HCT116 (cell line): ENCODE results near the gene DLG2.

Experiments
- CBX3 ChIP-seq: IDR thresholded peaks from 2 replicates; pipeline ENCODE4 v1.6.1; 2012; ENCODE audit warnings: low read depth
- CEBPB ChIP-seq: IDR thresholded peaks from 2 replicates; pipeline ENCODE4 v1.6.1; 2012; ENCODE audit warnings: low read depth
- CTCF ChIP-seq, 3 experiments: fragments of 200-600 bp in 1 of 3; sonication (generic) in 1 of 3; IDR thresholded peaks in 2 of 3; conservative IDR thresholded peaks in 1 of 3; 2 replicates each; pipeline ENCODE4 v1.5.1; 2012 to 2017; ENCODE audit warnings: low read depth in 2 of 3, low read length in 2 of 3, antibody characterized with exemption in 1 of 3, borderline replicate concordance in 1 of 3, control low read depth in 1 of 3, mild to moderate bottlenecking in 1 of 3, mixed read lengths in 1 of 3, mixed run types in 1 of 3, moderate library complexity in 1 of 3; ENCODE audit not compliant: insufficient read depth in 1 of 3
- ELF1 ChIP-seq: IDR thresholded peaks from 2 replicates; pipeline ENCODE4 v1.6.1; 2012; ENCODE audit warnings: low read depth, borderline replicate concordance
- EZH2 ChIP-seq: fragments of 200-600 bp; sonication (generic); IDR thresholded peaks from 2 replicates; pipeline ENCODE4 v1.6.1; 2017; ENCODE audit warnings: antibody characterized with exemption, mixed run types
- EZH2phosphoT487 ChIP-seq: fragments of 200-600 bp; IDR thresholded peaks from 2 replicates; pipeline ENCODE4 v1.6.1; 2018; ENCODE audit warnings: antibody characterized with exemption, borderline replicate concordance
- POLR2A ChIP-seq: IDR thresholded peaks from 2 replicates; pipeline ENCODE4 v1.7.0; 2011; ENCODE audit warnings: borderline replicate concordance; ENCODE audit not compliant: insufficient read depth, insufficient read length; ENCODE audit errors: extremely low read depth
- POLR2AphosphoS5 ChIP-seq: IDR thresholded peaks from 2 replicates; pipeline ENCODE4 v1.6.1; 2011; ENCODE audit warnings: mild to moderate bottlenecking, low read depth, low read length, moderate library complexity
- RAD21 ChIP-seq: IDR thresholded peaks from 2 replicates; pipeline ENCODE4 v1.6.1; 2012; ENCODE audit warnings: low read depth, mild to moderate bottlenecking
- REST ChIP-seq: IDR thresholded peaks from 2 replicates; pipeline ENCODE4 v1.6.1; 2012; ENCODE audit warnings: low read depth
- SRF ChIP-seq: IDR thresholded peaks from 2 replicates; pipeline ENCODE4 v1.6.1; 2012; ENCODE audit warnings: low read depth
- YY1 ChIP-seq: IDR thresholded peaks from 2 replicates; pipeline ENCODE4 v1.6.1; 2011; ENCODE audit warnings: low read length, low read depth, moderate library complexity, mild to moderate bottlenecking; ENCODE audit not compliant: insufficient replicate concordance; ENCODE audit errors: extremely low read depth
- ZFX ChIP-seq: fragments of 450-650 bp; IDR thresholded peaks from 2 replicates; pipeline ENCODE4 v1.6.1; 2017
- ZNF274 ChIP-seq: fragments of 200-500 bp; sonication (Bioruptor generic); IDR thresholded peaks from 2 replicates; pipeline ENCODE4 v1.6.1; 2014; ENCODE audit warnings: mild to moderate bottlenecking, low read depth, low read length, inconsistent platforms

- TF ChIP-seq CTCF (IDR thresholded peaks at IDR 0.05 in 2 of 3, conservative IDR thresholded peaks at IDR 0.05 in 1 of 3; ENCODE audit: borderline replicate concordance in 1 of 3, insufficient read depth in 1 of 3, low read depth in 2 of 3, low read length in 2 of 3) (peak; percentile 6 to 24 (median 21); a peak in 2 of 6 replicates), EZH2 (no peak), ZNF274 (no peak), POLR2AphosphoS5 (no peak), EZH2phosphoT487 (no peak), REST (no peak), SRF (no peak), POLR2A (no peak), RAD21 (peak; percentile 30; the same call in 1 of the 2 replicates), CEBPB (no peak), YY1 (no peak), ELF1 (no peak), CBX3 (no peak), ZFX (no peak)
Observed at GRCh38 chr11:83521647-83522596, 2105.2 kb downstream of the DLG2 start.
